Activated CD4-positive, alpha-beta T cell treated with anti-CD3 and anti-CD28 coated beads for 24 hours (primary cell): Measurements from ENCODE around the gene CACNA1A.

ENCODE experiments used
- DNase-seq, 2 donors: peaks; one replicate each; pipeline ENCODE4 v3.0.0-alpha.2; 2020; ENCODE audit warnings: low read depth in 2 of 2

The CACNA1A gene

GRCh38 chr19:13493516-13494310 is 12.6 kb downstream of the CACNA1A start:
- no peak for DNase-seq

DNA sequence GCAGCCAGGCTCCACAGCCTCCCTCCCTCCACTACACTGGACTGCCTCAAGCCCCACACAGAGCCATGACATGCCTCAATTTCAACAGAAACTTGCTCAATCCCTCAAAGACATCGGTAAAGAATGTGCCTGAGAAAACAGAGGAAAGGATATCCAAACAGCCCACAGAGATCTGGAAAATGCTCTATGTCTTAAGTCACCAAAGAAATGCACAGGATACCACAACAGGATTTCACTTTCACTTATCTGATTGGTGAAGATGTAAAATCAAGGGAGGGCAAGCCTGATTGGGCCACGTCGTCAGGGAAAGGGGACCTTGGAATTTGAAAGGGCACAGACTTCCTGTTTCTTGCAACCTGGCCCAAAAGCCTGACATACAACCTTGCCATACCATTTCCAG is 14.2 kb downstream of the CACNA1A start:
- no peak for DNase-seq

DNA sequence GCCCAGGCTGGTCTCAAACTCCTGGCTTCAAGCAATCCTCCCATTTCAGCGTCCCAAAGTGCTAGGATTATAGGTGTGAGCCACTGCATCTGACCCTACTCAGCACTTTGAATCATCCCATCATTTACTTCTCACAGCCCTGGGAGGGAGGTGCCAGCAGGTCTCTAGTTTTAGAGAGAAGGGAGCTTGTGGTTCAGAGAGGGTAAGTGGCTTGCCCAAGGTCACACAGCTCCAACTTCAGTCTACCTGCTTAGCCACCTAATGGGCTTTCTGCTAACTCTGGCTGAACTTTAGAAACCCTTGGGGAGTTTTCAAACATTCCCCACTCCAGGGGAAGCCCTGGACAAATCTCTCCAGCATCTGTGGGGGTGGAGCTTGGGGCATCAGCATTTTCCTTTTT is 18.3 kb downstream of the CACNA1A start:
- no peak for DNase-seq

DNA sequence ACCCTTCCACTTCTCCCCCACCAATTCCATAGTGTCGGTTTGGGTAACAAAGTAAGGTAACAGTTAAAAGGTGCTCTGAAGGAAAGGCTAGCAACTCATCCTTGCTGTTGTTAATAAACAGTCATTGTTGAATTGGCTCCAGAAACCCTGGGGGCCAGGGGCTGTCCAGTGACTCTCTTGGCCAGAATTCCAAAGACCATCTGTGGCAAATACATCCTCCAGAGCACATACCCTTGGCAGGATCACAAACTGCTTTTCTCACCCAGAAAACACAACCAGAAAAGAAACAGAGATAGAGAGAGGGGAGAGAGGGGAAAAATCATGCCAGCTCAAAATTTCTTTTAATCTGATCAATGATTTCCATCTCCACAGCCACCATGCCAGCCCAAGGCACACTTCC is 22.1 kb downstream of the CACNA1A start:
- no peak for DNase-seq

DNA sequence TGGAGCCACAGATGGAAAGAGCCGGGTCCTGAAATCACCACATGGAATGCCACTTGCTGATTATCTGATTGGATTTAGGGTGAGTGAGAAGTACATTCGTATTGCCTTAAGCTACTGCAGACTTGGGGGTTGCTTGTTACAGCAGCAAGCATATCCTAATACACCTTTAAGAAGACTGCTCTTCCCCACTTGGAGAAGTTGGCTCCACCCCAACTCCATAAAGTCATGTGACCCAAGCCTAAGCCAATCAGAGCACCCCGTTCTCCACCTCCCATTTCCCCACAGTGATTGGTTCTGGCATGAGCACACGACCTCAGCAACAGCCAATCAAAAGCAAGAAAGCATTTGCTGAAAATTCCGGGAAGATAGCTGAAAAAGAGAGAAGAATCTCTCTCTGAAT is 23.1 kb downstream of the CACNA1A start:
- no peak for DNase-seq

DNA sequence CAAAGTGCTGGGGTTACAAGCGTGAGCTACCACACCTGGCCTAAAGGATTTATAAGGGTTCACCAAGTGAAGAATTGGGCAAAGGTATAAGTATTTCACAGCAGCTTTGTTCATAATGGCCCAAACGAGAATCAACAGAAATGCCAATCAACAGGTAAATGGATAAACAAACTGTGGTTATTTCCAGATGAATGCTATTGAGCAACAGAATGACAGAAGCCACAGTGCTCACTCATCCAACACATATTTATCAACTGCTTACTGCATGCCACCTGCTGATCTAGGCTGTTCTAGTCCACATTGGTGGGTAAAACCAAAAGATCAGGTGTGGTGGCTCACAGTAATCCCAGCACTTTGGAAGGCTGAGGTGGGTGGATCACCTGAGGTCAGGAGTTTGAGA is 27.7 kb downstream of the CACNA1A start:
- DNase-seq = no peak

GRCh38 chr19:13476071-13476470 is 30.2 kb downstream of the CACNA1A start:
- no peak for DNase-seq

DNA sequence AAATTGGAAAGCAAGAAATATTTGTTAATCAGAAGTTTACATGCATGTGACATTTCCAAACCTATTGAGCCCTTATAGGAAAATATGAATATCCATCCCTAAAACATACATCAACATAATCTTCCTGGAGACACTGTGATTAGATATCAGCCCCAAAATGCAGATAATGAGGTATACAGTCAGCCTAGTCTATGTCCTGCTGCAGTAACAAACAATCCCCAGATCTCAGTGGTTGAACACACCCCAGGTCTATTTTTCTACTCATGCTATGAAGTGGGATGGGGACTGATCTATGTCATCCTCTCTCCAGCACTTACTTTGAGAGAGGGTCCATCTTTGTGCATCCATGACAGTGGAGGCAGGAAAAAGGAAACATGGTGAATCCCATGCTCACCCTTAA is 31.2 kb downstream of the CACNA1A start:
- DNase-seq = no peak

GRCh38 chr19:13466697-13467096 is 39.6 kb downstream of the CACNA1A start:
- no peak for DNase-seq

GRCh38 chr19:13463296-13463695 is 43.0 kb downstream of the CACNA1A start:
- DNase-seq = peak in 1 of 2 donors; percentile 1

DNA sequence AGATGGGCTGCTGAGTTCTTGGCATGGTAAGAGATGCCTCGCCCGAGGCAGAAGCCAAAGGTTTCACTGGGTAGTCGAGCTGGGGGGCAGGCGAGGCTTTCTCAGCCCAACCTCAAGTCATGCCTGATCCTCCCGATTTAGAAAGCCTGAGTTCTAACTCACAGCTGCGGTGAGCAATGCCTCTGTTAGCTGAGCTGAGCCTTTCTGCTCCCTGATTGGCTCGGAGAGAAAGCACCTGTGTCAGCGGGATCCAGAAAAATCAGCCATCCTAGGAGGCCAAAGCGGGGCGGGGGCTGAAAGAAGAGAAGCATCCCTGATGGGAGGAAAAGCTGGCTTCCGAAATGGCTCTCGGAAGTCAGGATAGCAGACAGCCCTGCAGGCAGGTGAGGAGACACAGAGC is 44.7 kb downstream of the CACNA1A start:
- no peak for DNase-seq

DNA sequence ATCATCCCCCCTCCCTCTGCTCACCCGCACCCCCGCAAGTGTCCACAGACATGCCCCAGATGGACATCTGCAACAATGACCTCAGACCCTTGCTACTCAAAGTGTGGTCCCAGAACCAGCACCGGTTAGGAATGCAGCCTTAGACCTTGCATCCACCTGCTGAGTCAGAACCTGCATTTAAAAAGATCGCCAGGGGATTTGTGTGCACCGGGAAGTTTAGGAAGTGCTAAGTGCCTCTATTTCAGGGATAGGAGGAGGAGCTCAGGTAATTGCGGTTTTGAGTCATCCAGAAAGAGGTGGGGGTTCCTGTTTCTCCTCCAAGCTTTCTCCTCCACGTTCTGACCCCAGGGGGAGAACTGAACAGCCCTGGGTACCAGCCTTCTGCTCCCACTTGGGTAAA is 46.2 kb downstream of the CACNA1A start:
- no peak for DNase-seq

- DNase-seq = no peak
Measured at GRCh38 chr19:13459351-13459750, 46.9 kb downstream of the CACNA1A start.

DNA sequence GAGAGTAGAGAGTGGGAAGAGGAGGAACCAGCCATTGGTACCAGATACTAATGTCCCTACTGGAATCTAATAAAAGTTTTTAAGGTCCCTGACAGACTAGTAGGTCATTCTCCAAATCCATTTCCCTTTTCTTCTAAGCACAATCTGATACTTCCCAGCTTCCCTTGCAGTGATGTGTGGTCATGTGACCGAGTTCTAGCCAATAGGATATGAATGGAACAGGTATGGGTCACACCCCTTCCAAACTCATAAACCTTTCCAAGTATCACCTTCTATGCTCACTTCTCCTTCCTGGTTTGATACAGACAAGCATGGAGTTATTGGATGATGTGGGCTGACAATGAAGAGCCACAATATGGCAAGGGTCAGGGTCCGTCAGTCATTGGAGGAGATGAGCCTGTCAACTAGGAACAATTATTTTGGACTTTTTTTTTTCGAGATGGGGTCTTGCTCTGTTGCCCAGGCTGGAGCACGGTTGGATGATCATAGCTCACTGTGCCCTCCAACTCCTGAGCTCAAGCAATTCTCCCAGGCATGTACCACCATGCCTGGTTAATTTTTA is 54.8 kb downstream of the CACNA1A start:
- no peak for DNase-seq

- no peak for DNase-seq
Measured at GRCh38 chr19:13447978-13448377, 58.3 kb downstream of the CACNA1A start.

- DNase-seq = peak; percentile 10 to 19
Measured at GRCh38 chr19:13441810-13442512, 64.3 kb downstream of the CACNA1A start.

DNA sequence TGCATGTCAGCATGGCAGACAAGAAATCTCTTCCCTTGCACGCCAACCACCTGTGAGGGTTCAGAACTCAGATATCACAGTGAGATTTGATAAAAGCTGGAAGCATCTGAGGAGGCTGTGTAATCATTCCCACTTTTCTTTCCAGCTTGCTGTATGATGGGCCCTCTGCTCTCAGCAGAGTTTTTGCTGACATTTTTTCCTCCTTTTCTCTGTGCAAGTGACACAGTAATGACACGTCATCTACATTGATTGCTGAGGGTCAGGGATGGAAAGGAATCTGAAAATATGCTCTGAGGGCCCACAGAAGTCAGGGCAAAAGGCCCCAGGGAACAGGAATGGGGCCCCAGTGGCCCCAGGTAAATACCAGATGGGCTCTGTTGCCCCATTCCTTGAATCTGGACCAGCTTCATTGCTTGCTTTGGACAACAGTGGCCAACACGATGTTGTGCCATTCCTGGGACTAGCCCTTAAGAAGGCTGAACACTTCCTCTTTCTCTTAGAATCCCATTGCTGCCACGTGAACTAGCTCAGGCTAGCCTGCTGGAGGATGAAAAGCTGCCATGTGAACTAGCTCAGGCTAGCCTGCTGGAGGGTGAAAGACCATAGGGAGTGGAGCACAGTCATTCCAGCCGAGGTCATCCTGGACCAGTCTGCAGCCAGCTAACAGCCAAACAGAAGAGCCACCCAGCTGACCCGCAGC is 68.2 kb downstream of the CACNA1A start:
- DNase-seq = no peak

DNA sequence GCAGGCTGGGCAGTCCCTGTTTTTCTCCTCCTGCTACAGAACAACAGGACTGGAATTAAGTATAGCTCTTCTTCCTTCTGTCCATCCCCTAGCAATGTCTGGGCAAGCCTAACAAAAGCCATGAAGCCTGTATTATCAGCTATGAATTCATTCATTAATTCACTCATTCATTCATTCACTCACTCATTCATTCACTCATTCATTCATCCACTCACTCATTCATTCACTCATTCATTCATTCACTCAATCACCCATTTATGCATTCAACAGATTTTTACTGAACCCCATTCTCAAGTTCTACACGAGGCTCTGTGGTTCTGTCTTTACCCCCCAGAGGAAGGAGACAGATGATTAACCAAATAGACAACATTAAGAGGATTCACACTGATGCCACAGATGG is 69.9 kb downstream of the CACNA1A start:
- DNase-seq = no peak

GRCh38 chr19:13430790-13431582 is 75.3 kb downstream of the CACNA1A start:
- DNase-seq = peak; percentile 21 to 34

DNA sequence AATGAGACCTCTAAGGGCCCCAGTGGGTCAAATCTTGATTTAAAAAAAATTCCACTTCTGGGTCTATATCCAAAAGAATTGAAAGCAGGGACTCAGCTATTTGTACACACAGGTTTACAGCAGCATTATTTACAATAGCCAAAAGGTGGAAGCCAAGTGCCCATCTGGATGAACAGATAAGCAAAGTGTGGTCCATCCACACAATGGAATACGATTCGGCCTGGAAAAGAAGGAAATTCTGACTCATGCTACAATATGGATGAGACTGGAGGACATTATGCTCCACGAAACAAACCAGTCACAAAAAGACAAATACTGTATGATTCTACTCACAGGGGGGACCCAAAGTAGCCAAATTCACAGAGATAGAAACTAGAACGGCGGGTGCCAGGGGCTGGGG is 76.7 kb downstream of the CACNA1A start:
- DNase-seq = no peak

DNA sequence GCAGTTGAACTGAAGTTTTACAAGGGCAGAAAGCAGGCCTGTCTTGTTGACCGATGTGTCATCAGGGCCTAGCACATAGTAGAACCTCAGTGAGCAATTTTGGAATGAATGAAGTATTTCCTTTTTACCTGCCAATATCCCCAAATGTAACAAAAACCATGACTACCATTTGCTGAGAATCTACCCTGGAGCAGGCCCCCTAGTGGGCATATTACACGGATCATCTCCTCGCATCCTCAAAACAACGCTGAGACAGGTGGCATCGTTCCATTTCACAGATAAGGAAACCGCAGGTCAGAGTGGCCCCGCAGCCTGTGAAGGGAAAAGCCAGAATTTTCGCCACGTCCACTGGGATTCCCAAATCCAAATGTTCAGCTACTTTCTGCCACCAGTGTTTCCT is 77.9 kb downstream of the CACNA1A start:
- peak in 1 of 2 donors; percentile 2 for DNase-seq
